ENCODE results near the gene UVRAG.

DNA sequence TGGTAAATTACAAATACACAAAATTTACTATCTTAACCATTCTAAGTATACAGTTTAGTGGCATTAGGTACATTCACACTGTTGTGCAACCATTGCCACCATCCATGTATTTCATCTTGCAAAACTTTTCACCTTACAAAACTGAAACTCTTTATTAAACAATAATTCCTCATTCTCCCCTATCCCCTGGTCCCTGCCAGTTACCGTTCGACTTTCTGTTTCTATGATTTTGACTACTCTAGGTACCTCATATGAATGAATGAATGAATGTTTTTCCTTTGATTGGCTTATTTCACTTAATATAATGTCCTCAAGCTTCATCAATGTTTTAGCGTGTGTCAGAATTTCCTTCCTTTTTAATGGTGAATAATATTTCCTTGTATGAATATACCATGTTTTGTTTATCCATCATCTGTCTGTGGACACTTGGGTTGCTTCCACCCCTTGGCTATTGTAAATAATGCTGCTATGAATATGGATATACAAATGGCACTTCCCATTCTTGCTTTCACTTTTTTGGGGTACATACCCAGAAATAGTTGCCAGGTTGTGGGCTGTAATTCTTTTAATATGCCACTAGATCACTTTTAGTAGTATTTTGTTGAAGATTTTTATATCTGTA is 93.0 kb downstream of the UVRAG start:
- TF ChIP-seq MXI1 (IDR thresholded peaks at IDR 0.05; ENCODE audit: borderline replicate concordance, low read depth, low read length) (no peak), FOS (IDR thresholded peaks at IDR 0.05; ENCODE audit: low read depth, low read length) (no peak), POLR2A (IDR thresholded peaks at IDR 0.05; ENCODE audit: low read depth, low read length) (no peak), CEBPB (IDR thresholded peaks at IDR 0.05; ENCODE audit: low read depth, low read length) (no peak), RCOR1 (IDR thresholded peaks at IDR 0.05; ENCODE audit: insufficient replicate concordance, low read length) (no peak), RAD21 (IDR thresholded peaks at IDR 0.05; ENCODE audit: low read length) (no peak), MAFK (IDR thresholded peaks at IDR 0.05; ENCODE audit: low read depth, low read length) (no peak), CHD1 (IDR thresholded peaks at IDR 0.05; ENCODE audit: low read depth, low read length) (no peak), RFX5 (IDR thresholded peaks at IDR 0.05; ENCODE audit: low read depth, low read length) (no peak), BHLHE40 (IDR thresholded peaks at IDR 0.05; ENCODE audit: low read depth, low read length) (no peak), SMC3 (IDR thresholded peaks at IDR 0.05; ENCODE audit: low read depth, low read length) (no peak)
- TF ChIP-seq, protein P1, sequence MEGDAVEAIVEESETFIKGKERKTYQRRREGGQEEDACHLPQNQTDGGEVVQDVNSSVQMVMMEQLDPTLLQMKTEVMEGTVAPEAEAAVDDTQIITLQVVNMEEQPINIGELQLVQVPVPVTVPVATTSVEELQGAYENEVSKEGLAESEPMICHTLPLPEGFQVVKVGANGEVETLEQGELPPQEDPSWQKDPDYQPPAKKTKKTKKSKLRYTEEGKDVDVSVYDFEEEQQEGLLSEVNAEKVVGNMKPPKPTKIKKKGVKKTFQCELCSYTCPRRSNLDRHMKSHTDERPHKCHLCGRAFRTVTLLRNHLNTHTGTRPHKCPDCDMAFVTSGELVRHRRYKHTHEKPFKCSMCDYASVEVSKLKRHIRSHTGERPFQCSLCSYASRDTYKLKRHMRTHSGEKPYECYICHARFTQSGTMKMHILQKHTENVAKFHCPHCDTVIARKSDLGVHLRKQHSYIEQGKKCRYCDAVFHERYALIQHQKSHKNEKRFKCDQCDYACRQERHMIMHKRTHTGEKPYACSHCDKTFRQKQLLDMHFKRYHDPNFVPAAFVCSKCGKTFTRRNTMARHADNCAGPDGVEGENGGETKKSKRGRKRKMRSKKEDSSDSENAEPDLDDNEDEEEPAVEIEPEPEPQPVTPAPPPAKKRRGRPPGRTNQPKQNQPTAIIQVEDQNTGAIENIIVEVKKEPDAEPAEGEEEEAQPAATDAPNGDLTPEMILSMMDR (conservative IDR thresholded peaks at IDR 0.05; ENCODE audit: low read depth, low read length) = no peak
- TF ChIP-seq, protein P2, sequence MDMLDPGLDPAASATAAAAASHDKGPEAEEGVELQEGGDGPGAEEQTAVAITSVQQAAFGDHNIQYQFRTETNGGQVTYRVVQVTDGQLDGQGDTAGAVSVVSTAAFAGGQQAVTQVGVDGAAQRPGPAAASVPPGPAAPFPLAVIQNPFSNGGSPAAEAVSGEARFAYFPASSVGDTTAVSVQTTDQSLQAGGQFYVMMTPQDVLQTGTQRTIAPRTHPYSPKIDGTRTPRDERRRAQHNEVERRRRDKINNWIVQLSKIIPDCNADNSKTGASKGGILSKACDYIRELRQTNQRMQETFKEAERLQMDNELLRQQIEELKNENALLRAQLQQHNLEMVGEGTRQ (IDR thresholded peaks at IDR 0.05; ENCODE audit: low read depth, low read length) = no peak
- TF ChIP-seq, protein P3, sequence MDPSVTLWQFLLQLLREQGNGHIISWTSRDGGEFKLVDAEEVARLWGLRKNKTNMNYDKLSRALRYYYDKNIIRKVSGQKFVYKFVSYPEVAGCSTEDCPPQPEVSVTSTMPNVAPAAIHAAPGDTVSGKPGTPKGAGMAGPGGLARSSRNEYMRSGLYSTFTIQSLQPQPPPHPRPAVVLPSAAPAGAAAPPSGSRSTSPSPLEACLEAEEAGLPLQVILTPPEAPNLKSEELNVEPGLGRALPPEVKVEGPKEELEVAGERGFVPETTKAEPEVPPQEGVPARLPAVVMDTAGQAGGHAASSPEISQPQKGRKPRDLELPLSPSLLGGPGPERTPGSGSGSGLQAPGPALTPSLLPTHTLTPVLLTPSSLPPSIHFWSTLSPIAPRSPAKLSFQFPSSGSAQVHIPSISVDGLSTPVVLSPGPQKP (IDR thresholded peaks at IDR 0.05; ENCODE audit: borderline replicate concordance, low read depth, low read length) = no peak

Data from IMR-90 (cell line).